ENCODE results near the gene KRTCAP3.

DNA sequence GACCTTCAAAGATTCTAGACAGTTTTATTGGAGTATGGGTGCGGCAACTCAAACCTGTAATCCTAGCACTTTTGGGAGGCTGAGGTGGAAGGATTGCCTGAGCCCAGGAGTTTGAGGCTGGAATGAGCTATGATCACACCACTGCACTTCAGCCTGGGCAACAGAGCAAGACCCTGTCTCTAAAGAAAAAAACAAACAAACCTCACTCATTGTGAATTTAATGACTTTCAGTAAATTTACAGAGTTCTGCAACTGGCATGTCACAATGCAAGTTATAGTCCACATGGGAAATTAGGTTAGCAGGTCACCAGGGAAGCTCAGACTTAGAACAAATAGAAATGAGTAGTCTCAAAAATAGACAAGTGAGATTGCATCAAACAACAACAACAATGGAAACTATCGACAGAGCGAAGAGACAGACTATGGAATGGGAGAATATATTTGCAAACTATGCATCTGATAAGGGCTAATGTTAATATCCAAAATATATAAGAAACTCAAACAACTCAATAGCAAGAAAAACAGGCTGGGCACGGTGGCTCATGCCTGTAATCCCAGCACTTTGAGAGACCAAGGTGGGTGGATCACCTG is 20.4 kb upstream of the KRTCAP3 start:
- TF ChIP-seq, protein P1, sequence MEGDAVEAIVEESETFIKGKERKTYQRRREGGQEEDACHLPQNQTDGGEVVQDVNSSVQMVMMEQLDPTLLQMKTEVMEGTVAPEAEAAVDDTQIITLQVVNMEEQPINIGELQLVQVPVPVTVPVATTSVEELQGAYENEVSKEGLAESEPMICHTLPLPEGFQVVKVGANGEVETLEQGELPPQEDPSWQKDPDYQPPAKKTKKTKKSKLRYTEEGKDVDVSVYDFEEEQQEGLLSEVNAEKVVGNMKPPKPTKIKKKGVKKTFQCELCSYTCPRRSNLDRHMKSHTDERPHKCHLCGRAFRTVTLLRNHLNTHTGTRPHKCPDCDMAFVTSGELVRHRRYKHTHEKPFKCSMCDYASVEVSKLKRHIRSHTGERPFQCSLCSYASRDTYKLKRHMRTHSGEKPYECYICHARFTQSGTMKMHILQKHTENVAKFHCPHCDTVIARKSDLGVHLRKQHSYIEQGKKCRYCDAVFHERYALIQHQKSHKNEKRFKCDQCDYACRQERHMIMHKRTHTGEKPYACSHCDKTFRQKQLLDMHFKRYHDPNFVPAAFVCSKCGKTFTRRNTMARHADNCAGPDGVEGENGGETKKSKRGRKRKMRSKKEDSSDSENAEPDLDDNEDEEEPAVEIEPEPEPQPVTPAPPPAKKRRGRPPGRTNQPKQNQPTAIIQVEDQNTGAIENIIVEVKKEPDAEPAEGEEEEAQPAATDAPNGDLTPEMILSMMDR (IDR thresholded peaks at IDR 0.05) = no peak
- no peak for TF ChIP-seq EZH2 (IDR thresholded peaks at IDR 0.05; ENCODE audit: borderline replicate concordance, insufficient read depth, low read depth, low read length, poor library complexity, severe bottlenecking)
